WTC11 (cell line): Measurements from ENCODE around the gene TRIM44. TPM values are rescaled to one million over a fixed set of nuclear protein-coding genes. Genes with fewer than 3 reads are reported as not detected.

Experiments used
- ATAC-seq: fragments of 200-7000 bp; cut with Tn5 transposase; 2 replicates; pipeline ENCODE4 v1.10.0; 2021; ENCODE audit warnings: mild to moderate bottlenecking, moderate library complexity
- CTCF ChIA-PET: fragments of 300-600 bp; sonication (Branson Sonifier 250); formaldehyde crosslinking; loops from one replicate; lab custom pipeline; 2021; ENCODE audit warnings: antibody characterized with exemption; lab: Charles Lee
- POLR2A ChIA-PET: fragments of 350-600 bp; sonication (Branson Sonifier 250); formaldehyde crosslinking; loops from one replicate; lab custom pipeline; 2021; ENCODE audit warnings: antibody characterized with exemption; lab: Charles Lee
- DNase-seq: peaks from one replicate; pipeline ENCODE4 v3.0.0; 2021; ENCODE audit warnings: low spot score
- H3K27ac Mint-ChIP-seq: 2 replicates; pipeline ENCODE4 v1.8.0; 2021; ENCODE audit warnings: mixed read lengths
- H3K27me3 Mint-ChIP-seq: 2 replicates; pipeline ENCODE4 v1.8.0; 2021; ENCODE audit warnings: low read depth, mild to moderate bottlenecking, moderate library complexity, mixed read lengths
- H3K36me3 Mint-ChIP-seq: 2 replicates; pipeline ENCODE4 v1.8.0; 2021; ENCODE audit warnings: mixed read lengths
- H3K4me1 Mint-ChIP-seq: 2 replicates; pipeline ENCODE4 v1.8.0; 2022; ENCODE audit warnings: mixed read lengths
- H3K4me3 Mint-ChIP-seq: 2 replicates; pipeline ENCODE4 v1.8.0; 2021; ENCODE audit warnings: mild to moderate bottlenecking, moderate library complexity, mixed read lengths
- H3K9me3 Mint-ChIP-seq: 2 replicates; pipeline ENCODE4 v1.8.0; 2021; ENCODE audit warnings: mixed read lengths
- AR ChIP-seq: fragments of 250-450 bp; sonication (Bioruptor Pico); IDR thresholded peaks from 2 replicates; pipeline ENCODE4 v1.9.0; 2021; ENCODE audit warnings: mild to moderate bottlenecking
- ATF2 ChIP-seq: sonication (generic); formaldehyde crosslinking; IDR thresholded peaks from 2 replicates; pipeline ENCODE4 v1.8.1; 2022; ENCODE audit warnings: low read depth, missing genetic modification reagents, borderline replicate concordance
- ATF3 ChIP-seq: sonication (generic); formaldehyde crosslinking; conservative IDR thresholded peaks from 2 replicates; pipeline ENCODE4 v1.8.1; 2022; ENCODE audit warnings: mild to moderate bottlenecking, missing genetic modification reagents
- FOXP4 ChIP-seq: sonication (generic); formaldehyde crosslinking; IDR thresholded peaks from 2 replicates; pipeline ENCODE4 v1.8.0; 2022; ENCODE audit warnings: mild to moderate bottlenecking, missing genetic modification reagents
- GABPB1 ChIP-seq: sonication (generic); formaldehyde crosslinking; IDR thresholded peaks from 2 replicates; pipeline ENCODE4 v1.8.1; 2023; ENCODE audit warnings: mild to moderate bottlenecking, missing genetic modification reagents
- IRF1 ChIP-seq: sonication (generic); formaldehyde crosslinking; IDR thresholded peaks from 2 replicates; pipeline ENCODE4 v1.8.0; 2023; ENCODE audit warnings: missing genetic modification reagents
- JAZF1 ChIP-seq: fragments of 250-450 bp; sonication (Bioruptor Pico); IDR thresholded peaks from 2 replicates; pipeline ENCODE4 v1.9.0; 2021; ENCODE audit warnings: moderate library complexity, mild to moderate bottlenecking, inconsistent platforms
- KAT7 ChIP-seq: sonication (generic); formaldehyde crosslinking; IDR thresholded peaks from 2 replicates; pipeline ENCODE4 v1.8.1; 2023; ENCODE audit warnings: missing genetic modification reagents, mild to moderate bottlenecking, borderline replicate concordance
- PRRX2 ChIP-seq: fragments of 250-450 bp; sonication (Bioruptor Pico); IDR thresholded peaks from 2 replicates; pipeline ENCODE4 v1.8.0; 2021; ENCODE audit warnings: mild to moderate bottlenecking
- SMAD3 ChIP-seq: sonication (generic); formaldehyde crosslinking; IDR thresholded peaks from 2 replicates; pipeline ENCODE4 v1.8.0; 2022; ENCODE audit warnings: missing genetic modification reagents, mild to moderate bottlenecking, borderline replicate concordance
- SOX15 ChIP-seq: fragments of 250-450 bp; sonication (Bioruptor Pico); IDR thresholded peaks from 2 replicates; pipeline ENCODE4 v1.9.0; 2021; ENCODE audit warnings: mild to moderate bottlenecking
- ZBTB21 ChIP-seq: sonication (generic); formaldehyde crosslinking; IDR thresholded peaks from 2 replicates; pipeline ENCODE4 v1.8.1; 2023; ENCODE audit warnings: mild to moderate bottlenecking, missing genetic modification reagents, borderline replicate concordance
- ZNF232 ChIP-seq: sonication (generic); formaldehyde crosslinking; IDR thresholded peaks from 2 replicates; pipeline ENCODE4 v1.8.0; 2022; ENCODE audit warnings: mild to moderate bottlenecking, missing genetic modification reagents
- ZNF416 ChIP-seq: fragments of 250-450 bp; sonication (Bioruptor Pico); IDR thresholded peaks from 2 replicates; pipeline ENCODE4 v1.9.0; 2021; ENCODE audit warnings: mild to moderate bottlenecking, inconsistent platforms
- total RNA-seq: library from RNA; stranded (reverse); gene quantifications from 3 replicates; pipeline ENCODE4 v1.2.3, GENCODE V29; 2021

The TRIM44 gene
- total RNA-seq, 1 experiment from 2014 or later, result 27.4 TPM

- Mint-ChIP-seq H3K4me3 (no peak overlapping the region), H3K9me3 (peaks cover 26% of the 10 kb centered on the region), H3K4me1 (no peaks in the 10 kb centered on the region), H3K27ac (no peak overlapping the region)
- TF ChIP-seq ZNF232 (CRISPR knock-in tag) (no peak), AR (CRISPR knock-in tag) (no peak), ZBTB21 (CRISPR knock-in tag) (no peak), SMAD3 (CRISPR knock-in tag) (no peak), PRRX2 (CRISPR knock-in tag) (no peak), SOX15 (CRISPR knock-in tag) (no peak), JAZF1 (CRISPR knock-in tag) (no peak), GABPB1 (CRISPR knock-in tag) (no peak), ATF3 (no peak), KAT7 (no peak), ZNF416 (CRISPR knock-in tag) (no peak), FOXP4 (no peak), IRF1 (no peak), ATF2 (CRISPR knock-in tag) (no peak)
- TF ChIP-seq, all 79 proteins: peak for 0
- no peaks in the 10 kb centered on the region; the same call in 1 of the 2 replicates for H3K27me3 Mint-ChIP-seq
- ChIA-PET CTCF (interaction anchor here (1.1 to 2.9 kb wide), 3 partner anchors 39 to 398 kb away, joined by 3 to 16 read pairs (median 3); no protein-coding TSS in a partner anchor), POLR2A (no interaction called here)
- ATAC-seq, result no peak
- no peaks in the 10 kb centered on the region for H3K36me3 Mint-ChIP-seq
- DNase-seq, result no peak
These were observed 198.6 kb downstream of the TRIM44 start for GRCh38 chr11:35861191-35861590.

GRCh38 chr11:35862666-35863065, 200.1 kb downstream of the TRIM44 start:
- TF ChIP-seq ATF2 (CRISPR knock-in tag) (no peak), ZBTB21 (CRISPR knock-in tag) (no peak)
- Mint-ChIP-seq H3K4me1 (no peaks in the 10 kb centered on the region), H3K36me3 (peaks cover 3% of the 10 kb centered on the region; the same call in 1 of the 2 replicates), H3K27me3 (no peaks in the 10 kb centered on the region; the same call in 1 of the 2 replicates), H3K9me3 (peaks cover 31% of the 10 kb centered on the region), H3K4me3 (no peak overlapping the region), H3K27ac (no peak overlapping the region)
- POLR2A ChIA-PET, result no interaction called here
- CTCF ChIA-PET, result interaction anchor here (0.7 to 2.9 kb wide), 2 partner anchors 41 to 207 kb away, joined by 3 to 16 read pairs; no protein-coding TSS in a partner anchor
- no peak for ATAC-seq
- no peak for DNase-seq
